Neutrophil (primary cell): ENCODE measurements around the gene ABCC8.

ENCODE experiments used
- H3K27ac ChIP-seq: fragments of 200-600 bp; sonication (generic); 2 replicates; pipeline ENCODE4 v1.5.1; 2016; ENCODE audit warnings: mild to moderate bottlenecking, moderate library complexity
- H3K27me3 ChIP-seq: fragments of 200-600 bp; sonication (generic); 2 replicates; pipeline ENCODE4 v1.6.0; 2016; ENCODE audit warnings: mild to moderate bottlenecking
- H3K36me3 ChIP-seq: fragments of 200-600 bp; sonication (generic); 2 replicates; pipeline ENCODE4 v1.5.1; 2017
- H3K4me1 ChIP-seq, 2 experiments: fragments of 200-600 bp in 1 of 2; sonication (generic) in 1 of 2; 1 replicate in 1 of 2; 2 replicates in 1 of 2; pipeline versions ENCODE4 v1.5.1 to v1.6.1; 2013 to 2016; ENCODE audit warnings: low read depth in 1 of 2, low read length in 1 of 2, mild to moderate bottlenecking in 1 of 2, moderate library complexity in 1 of 2; ENCODE audit not compliant: control insufficient read depth in 1 of 2, insufficient read depth in 1 of 2
- H3K4me3 ChIP-seq, 2 experiments: fragments of 200-600 bp in 1 of 2; sonication (generic) in 1 of 2; 1 replicate in 1 of 2; 2 replicates in 1 of 2; pipeline ENCODE4 v1.5.1; 2013 to 2016; ENCODE audit warnings: low read depth in 1 of 2, low read length in 1 of 2, mild to moderate bottlenecking in 1 of 2, moderate library complexity in 1 of 2
- H3K9me3 ChIP-seq: fragments of 200-600 bp; sonication (generic); 2 replicates; pipeline ENCODE4 v1.5.1; 2016
- CTCF ChIP-seq: fragments of 200-600 bp; sonication (generic); IDR thresholded peaks from 2 replicates; pipeline ENCODE4 v1.5.1; 2016; ENCODE audit warnings: antibody characterized with exemption

ABCC8 gene

GRCh38 chr11:17391493-17392355, 84.9 kb downstream of the ABCC8 start:
- H3K36me3 ChIP-seq: no peaks in the 10 kb centered on the region
- no peak overlapping the region for H3K4me3 ChIP-seq
- H3K27ac ChIP-seq: no peak overlapping the region
- no peak for TF ChIP-seq CTCF
- H3K27me3 ChIP-seq: peaks cover 44% of the 10 kb centered on the region
- peaks cover 7 to 10% of the 10 kb centered on the region in 2 experiments for H3K4me1 ChIP-seq
- H3K9me3 ChIP-seq: no peaks in the 10 kb centered on the region

- H3K9me3 ChIP-seq: no peaks in the 10 kb centered on the region
- H3K36me3 ChIP-seq: no peaks in the 10 kb centered on the region
- H3K27me3 ChIP-seq: peaks cover 44% of the 10 kb centered on the region
- peaks cover 7 to 10% of the 10 kb centered on the region in 2 experiments for H3K4me1 ChIP-seq
- H3K27ac ChIP-seq: no peak overlapping the region
- H3K4me3 ChIP-seq: peak overlapping the region in 1 of 2 experiments; percentile 47
- no peak for TF ChIP-seq CTCF
Observed at GRCh38 chr11:17389957-17390649, 86.5 kb downstream of the ABCC8 start.

GRCh38 chr11:17389211-17389956, 87.3 kb downstream of the ABCC8 start:
- Histone ChIP-seq H3K27me3 (peaks cover 44% of the 10 kb centered on the region), H3K4me3 (peak overlapping the region; percentile 47 to 65), H3K27ac (no peak overlapping the region), H3K9me3 (no peaks in the 10 kb centered on the region), H3K36me3 (no peaks in the 10 kb centered on the region), H3K4me1 (peaks cover 7 to 10% of the 10 kb centered on the region in 2 experiments)
- peak; percentile 70 for TF ChIP-seq CTCF

GRCh38 chr11:17388609-17389210, 87.9 kb downstream of the ABCC8 start, which contains the start of gene KCNJ11:
KCNJ11 (minus strand) TSS chr11:17388659; CDS start chr11:17388091, 568 bp downstream.
- H3K9me3 ChIP-seq: no peaks in the 10 kb centered on the region
- no peak within 1 kb of the TSS for H3K27ac ChIP-seq
- H3K4me1 ChIP-seq: peaks cover 8 to 12% of the 10 kb centered on the region in 2 experiments
- peak within 1 kb of the TSS; percentile 47 to 65 for H3K4me3 ChIP-seq
- H3K27me3 ChIP-seq: peaks cover 44% of the 10 kb centered on the region
- no peak for TF ChIP-seq CTCF
- no peaks in the 10 kb centered on the region for H3K36me3 ChIP-seq

GRCh38 chr11:17387811-17388210, 88.8 kb downstream of the ABCC8 start:
- no peak overlapping the region for H3K27ac ChIP-seq
- no peaks in the 10 kb centered on the region for H3K36me3 ChIP-seq
- no peak for TF ChIP-seq CTCF
- no peaks in the 10 kb centered on the region for H3K9me3 ChIP-seq
- no peak overlapping the region for H3K4me3 ChIP-seq
- peaks cover 12 to 16% of the 10 kb centered on the region in 2 experiments for H3K4me1 ChIP-seq
- H3K27me3 ChIP-seq: peaks cover 44% of the 10 kb centered on the region
